Testis (tissue), 2 donors: ENCODE data around the gene INSM1.

Experiments used
- POLR2A ChIP-seq: fragments of 450-650 bp; IDR thresholded peaks from one replicate; pipeline ENCODE4 v1.6.1; 2017; ENCODE audit warnings: antibody characterized with exemption, mild to moderate bottlenecking, moderate library complexity
- TF ChIP-seq, protein P1 (sequence below), 3 experiments: fragments of 450-650 bp in 2 of 3; fragments of 200-600 bp in 1 of 3; sonication (generic) in 1 of 3; IDR thresholded peaks; one replicate each; pipeline ENCODE4 v1.5.1; 2016 to 2019; ENCODE audit warnings: antibody characterized with exemption in 3 of 3, mild to moderate bottlenecking in 2 of 3, moderate library complexity in 1 of 3

DNA sequence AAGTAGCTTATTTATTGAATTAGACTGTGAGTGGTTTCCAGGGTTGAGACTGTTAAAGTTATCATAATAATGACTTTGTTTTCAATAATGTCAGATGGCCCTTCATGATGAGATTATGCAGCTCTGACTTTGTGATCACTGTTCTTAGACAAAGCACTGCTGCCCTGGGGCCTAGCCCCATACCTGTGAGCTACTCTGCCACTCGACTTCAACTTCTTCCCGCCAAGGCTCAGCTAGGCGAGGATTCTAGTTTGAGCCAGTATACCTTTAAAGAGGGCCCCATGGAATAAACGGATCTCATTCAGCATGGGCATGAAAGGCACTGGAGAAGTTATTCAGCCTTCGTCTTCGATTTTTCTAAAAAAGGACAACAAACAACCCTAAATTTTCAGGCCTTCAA, 45.0 kb upstream of the INSM1 start:
- TF ChIP-seq, protein P1, sequence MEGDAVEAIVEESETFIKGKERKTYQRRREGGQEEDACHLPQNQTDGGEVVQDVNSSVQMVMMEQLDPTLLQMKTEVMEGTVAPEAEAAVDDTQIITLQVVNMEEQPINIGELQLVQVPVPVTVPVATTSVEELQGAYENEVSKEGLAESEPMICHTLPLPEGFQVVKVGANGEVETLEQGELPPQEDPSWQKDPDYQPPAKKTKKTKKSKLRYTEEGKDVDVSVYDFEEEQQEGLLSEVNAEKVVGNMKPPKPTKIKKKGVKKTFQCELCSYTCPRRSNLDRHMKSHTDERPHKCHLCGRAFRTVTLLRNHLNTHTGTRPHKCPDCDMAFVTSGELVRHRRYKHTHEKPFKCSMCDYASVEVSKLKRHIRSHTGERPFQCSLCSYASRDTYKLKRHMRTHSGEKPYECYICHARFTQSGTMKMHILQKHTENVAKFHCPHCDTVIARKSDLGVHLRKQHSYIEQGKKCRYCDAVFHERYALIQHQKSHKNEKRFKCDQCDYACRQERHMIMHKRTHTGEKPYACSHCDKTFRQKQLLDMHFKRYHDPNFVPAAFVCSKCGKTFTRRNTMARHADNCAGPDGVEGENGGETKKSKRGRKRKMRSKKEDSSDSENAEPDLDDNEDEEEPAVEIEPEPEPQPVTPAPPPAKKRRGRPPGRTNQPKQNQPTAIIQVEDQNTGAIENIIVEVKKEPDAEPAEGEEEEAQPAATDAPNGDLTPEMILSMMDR (IDR thresholded peaks at IDR 0.05), result no peak
- no peak for TF ChIP-seq POLR2A
